GM19328 (cell line): Measurements from ENCODE around the gene SLCO1B1.
"Not testable (repeated sequence)": the region's sequence is repeated elsewhere in the genome, so short reads cannot be mapped to it uniquely, and the experiment has no call there.

Source experiments
- ATAC-seq: cut with Tn5 transposase; IDR thresholded peaks from one replicate; pipeline ENCODE4 v1.9.1; 2021; ENCODE audit warnings: mild to moderate bottlenecking, moderate library complexity; ENCODE audit not compliant: unreplicated experiment

Gene SLCO1B1

DNA sequence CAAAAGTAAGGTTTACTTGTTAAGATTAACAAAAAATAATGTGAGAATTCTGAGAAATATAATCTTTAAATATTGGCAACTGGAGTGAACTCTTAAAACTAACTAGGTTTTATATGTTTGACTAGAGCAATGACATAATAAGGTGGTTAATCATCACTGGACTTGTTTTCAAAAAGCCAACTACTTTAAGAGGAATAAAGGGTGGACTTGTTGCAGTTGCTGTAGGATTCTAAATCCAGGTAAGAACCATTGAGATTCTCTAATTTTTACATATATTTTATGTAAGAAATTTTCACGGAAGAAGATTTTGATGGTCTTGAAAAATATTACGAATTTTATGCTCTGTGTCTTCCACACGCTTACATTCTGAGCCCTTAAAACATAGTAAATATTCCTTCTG is at the start of gene SLCO1B1:
Gene SLCO1B1, plus strand, starts transcription at position 197 of the 400 bp plus-strand sequence. CDS start 10,381 bp downstream, outside the sequence.
- ATAC-seq: no peak

DNA sequence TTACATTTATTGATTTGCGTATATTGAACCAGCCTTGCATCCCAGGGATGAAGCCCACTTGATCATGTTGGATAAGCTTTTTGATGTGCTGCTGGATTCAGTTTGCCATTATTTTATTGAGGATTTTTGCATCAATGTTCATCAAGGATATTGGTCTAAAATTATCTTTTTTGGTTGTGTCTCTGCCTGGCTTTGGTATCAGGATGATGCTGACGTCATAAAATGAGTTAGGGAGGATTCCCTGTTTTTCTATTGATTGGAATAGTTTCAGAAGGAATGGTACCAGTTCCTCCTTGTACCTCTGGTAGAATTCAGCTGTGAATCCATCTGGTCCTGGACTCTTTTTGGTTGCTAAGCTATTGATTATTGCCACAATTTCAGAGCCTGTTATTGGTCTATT is 46.2 kb upstream of the SLCO1B1 start:
- ATAC-seq: not testable (repeated sequence)

GRCh38 chr12:21111732-21112131 is 19.3 kb upstream of the SLCO1B1 start:
- no peak for ATAC-seq

DNA sequence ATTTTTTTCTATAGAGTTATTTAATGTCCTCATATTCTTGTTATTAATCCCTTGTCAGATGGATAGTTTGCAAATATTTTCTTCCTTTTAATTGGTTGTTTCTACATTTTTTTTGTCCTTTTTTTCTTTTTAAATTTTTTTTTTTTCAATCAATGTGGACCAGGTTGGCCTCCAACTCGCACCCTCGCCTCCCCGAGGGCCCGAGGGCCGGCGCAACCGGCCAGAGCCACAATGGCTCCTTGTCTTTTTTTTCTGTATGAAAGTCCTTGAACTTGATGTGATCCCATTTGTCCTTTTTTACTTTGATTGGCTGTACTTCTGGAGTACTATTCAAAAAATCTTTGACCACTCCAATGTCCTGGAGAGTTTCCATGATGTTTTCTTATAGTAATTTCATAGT is 17.7 kb upstream of the SLCO1B1 start:
- no peak for ATAC-seq

GRCh38 chr12:21117995-21118394 is 13.0 kb upstream of the SLCO1B1 start:
- ATAC-seq: no peak

- ATAC-seq: no peak
Measured at GRCh38 chr12:21118760-21119159, 12.2 kb upstream of the SLCO1B1 start.

DNA sequence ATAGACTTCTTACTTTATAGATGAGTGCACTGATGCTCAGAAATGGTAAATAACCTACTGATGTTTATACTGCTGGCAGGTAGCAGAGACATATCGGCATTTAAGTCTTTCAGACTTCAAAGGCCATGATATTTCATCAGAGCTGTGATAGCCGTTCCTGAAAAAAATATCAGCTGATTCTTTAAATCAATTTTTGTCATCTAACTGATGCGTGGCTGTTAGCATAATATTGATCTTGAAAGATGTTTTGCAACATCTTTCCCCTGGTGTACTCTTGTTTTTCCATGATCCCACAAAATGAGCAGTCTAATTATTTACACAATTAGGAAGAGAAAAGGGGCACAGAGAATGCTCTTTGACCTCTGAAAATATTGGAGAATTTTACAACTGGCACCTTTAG is 1.6 kb upstream of the SLCO1B1 start:
- ATAC-seq: no peak

DNA sequence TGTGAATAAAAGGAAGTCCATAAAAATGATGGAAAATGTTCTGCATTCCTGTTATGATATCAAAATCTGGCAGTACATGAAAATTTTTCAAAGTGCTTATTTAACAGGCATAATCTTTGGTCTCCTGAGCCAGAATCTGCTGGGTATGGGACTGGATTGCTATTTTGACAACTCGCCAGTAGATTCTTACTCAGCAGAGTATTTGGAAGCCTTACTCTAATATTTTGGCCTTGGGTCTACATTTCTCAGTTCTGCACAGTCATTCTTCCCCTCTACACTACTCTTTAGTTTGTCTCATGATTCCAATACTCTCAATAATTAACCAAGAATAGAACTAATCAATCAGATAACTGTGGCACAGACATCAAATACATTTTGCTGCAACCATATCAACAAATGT is 1.1 kb upstream of the SLCO1B1 start:
- ATAC-seq: no peak

- not testable (repeated sequence) for ATAC-seq
Measured at GRCh38 chr12:21137318-21137999, 6.5 kb downstream of the SLCO1B1 start.

DNA sequence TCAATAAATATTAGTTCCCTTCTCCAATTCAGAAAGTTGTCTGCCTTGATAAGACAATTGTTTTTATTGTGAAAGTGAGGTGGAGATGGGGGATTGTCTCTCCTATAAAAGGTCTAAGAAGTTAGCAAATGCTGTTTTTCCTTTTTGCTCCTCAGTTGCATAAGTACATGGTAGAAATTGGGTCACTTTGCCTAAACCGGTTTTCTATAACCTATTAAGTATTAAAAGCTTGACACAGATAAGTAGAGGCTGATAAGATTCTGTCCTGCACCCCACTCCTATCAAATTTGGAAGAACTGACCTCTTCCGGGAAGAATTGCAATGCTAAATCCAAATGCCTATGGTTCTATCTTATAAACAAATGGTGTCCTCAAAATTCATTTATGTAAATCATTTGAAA is 7.0 kb downstream of the SLCO1B1 start:
- ATAC-seq: no peak

- ATAC-seq: no peak
Measured at GRCh38 chr12:21144309-21144708, 13.3 kb downstream of the SLCO1B1 start.

DNA sequence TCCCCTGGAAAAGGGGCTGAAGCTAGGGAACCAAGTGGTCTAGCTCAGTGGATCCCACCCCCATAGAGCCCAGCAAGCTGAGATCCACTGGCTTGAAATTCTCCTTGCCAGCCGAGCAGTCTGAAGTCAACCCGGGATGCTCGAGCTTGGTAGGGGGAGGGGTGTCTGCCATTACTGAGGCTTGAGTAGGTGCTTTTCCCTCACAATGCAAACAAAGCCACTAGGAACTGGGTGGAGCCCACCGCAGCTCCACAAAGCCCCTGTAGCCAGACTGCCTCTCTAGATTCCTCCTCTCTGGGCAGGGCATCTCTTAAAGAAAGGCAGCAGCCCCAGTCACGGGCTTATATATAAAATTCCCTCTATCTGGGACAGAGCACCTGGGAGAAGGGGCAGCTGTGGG is 18.9 kb downstream of the SLCO1B1 start:
- not testable (repeated sequence) for ATAC-seq

- ATAC-seq: no peak
Measured at GRCh38 chr12:21151184-21151583, 20.2 kb downstream of the SLCO1B1 start.

DNA sequence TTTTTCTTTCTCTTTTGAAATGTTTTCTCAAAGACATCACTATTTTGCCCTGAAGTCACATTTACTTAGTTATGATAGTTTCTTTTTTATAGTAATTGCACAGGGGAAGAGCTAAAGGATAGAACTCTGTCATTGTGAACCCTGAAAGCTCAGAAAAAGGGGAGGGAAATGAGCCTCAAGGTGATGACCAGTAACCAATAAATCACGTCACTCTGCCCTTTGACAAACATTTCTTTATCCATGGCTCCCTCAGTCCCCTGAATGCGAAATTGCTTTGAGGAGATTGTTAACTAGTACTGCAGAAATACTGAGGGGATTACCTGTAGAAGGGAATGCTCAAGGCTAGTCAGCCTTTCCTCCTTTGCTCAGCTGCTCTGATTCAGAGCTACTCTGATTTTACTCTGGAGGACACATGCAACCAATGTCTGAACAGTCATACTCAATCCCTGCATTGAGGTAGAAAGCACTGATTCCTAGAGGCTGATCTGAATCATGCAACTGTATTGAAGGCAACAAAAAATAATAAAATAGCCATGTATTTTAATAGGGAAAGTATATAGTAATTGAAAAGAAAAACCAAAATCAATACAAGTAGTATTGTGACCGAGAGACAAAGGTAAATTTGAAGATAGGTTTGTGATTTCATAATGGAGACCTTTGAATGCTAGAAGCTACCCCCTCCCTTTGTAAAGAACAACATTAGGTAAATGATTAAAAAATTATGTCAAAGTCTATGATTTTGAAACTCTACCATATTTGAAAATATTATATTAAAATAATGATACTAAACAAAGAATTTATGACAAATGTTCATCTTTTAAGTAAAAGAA is 24.7 kb downstream of the SLCO1B1 start:
- no peak for ATAC-seq

GRCh38 chr12:21165048-21165447 is 34.1 kb downstream of the SLCO1B1 start:
- no peak for ATAC-seq

DNA sequence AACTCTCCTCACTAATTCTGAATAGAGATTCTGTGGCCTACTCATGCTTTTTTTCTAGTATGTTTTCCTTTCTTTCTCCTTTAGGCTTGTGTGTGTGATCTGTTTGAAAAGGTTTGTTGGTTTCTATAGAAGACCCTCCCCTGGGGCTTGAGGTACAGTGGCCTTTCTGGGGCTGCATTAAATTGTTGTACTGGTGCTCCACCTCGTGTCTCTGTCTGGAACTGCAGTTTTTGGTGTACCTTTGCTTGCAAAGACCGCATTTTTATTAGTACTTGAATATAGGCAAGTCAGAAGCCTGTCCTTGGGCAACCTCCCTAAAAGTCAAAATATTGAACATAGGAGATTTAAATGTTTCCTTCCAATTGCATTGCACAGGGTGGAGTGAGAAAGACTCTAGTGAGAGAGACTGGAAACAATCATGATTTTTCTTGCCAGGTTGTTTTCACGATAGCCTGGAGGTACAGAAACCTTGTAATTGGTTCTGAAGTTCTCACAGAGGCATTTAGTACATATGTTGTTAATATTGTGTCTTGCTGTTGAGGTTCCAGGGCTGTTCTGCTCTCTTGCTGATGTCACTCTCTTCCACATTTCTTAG is 39.0 kb downstream of the SLCO1B1 start:
- ATAC-seq: no peak

DNA sequence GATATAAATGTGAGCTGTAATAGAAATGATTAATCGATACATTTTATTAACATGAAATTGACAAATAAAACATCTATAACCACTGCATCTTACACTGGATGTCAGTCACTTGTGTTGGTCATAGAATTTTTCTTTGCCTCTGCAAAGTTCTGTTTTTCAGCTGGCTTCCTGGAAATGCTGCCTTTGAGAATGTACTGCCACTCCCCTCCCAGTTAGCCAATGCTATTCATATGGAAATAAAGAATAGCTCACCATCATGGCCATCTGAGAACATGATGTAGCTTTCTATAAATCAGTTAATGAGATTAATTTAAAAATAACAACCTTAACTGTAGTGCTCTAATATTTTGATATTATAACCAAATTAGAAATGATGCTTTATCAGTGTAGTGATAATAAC is 41.1 kb downstream of the SLCO1B1 start:
- no peak for ATAC-seq

- no peak for ATAC-seq
Measured at GRCh38 chr12:21183721-21184275, 52.8 kb downstream of the SLCO1B1 start.

GRCh38 chr12:21190016-21190415 is 59.0 kb downstream of the SLCO1B1 start:
- no peak for ATAC-seq

DNA sequence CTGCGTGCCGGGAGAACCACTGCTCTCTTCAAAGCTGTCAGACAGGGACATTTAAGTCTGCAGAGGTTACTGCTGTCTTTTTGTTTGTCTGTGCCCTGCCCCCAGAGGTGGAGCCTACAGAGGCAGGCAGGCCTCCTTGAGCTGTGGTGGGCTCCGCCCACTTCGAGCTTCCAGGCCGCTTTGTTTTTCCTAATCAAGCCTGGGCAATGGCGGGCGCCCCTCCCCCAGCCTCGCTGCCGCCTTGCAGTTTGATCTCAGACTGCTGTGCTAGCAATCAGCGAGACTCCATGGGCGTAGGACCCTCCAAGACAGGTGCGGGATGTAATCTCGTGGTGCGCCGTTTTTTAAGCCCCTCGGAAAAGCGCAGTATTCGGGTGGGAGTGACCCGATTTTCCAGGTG is 83.4 kb downstream of the SLCO1B1 start:
- ATAC-seq: not testable (repeated sequence)

- ATAC-seq: no peak
Measured at GRCh38 chr12:21219206-21219605, 88.2 kb downstream of the SLCO1B1 start.

DNA sequence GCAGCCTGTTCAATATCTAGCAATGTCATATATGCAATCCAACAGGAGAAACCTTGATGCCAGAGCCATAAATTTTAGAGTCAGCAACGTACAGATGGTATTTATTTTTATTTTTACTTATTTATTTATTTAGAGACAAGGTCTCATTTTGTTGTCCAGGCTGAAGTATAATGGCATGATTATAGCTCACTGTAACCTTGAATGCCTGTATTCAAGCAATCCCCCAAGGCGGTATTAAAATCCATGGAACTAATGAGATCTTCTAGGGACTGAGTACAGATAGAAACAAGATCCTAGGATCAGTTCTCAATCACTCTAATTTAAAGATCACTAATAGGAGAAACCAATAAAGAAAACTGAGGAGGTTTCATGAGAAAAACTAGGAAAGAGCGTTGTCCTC is 89.3 kb downstream of the SLCO1B1 start:
- ATAC-seq: no peak
